Mesenchymal stem cell (in vitro differentiated cells and primary cell): ENCODE measurements around the gene FOLR1.
"Not testable (repeated sequence)": the region's sequence is repeated elsewhere in the genome, so short reads cannot be mapped to it uniquely, and the experiment has no call there.

ENCODE experiments used
- DNase-seq: peaks from one replicate; pipeline ENCODE4 v3.0.0-alpha.2; 2013
- H2AFZ ChIP-seq: one replicate; pipeline ENCODE4 v1.6.1; 2013; ENCODE audit warnings: low read depth, mild to moderate bottlenecking, control low read depth, inconsistent platforms, low read length, moderate library complexity
- H2AK5ac ChIP-seq: 2 replicates; pipeline ENCODE4 v1.6.1; 2013; ENCODE audit warnings: low read length, moderate library complexity, mild to moderate bottlenecking, inconsistent platforms; ENCODE audit not compliant: severe bottlenecking
- H2BK120ac ChIP-seq: one replicate; pipeline ENCODE4 v1.6.1; 2013; ENCODE audit warnings: low read depth, mild to moderate bottlenecking, inconsistent platforms, low read length, moderate library complexity
- H2BK12ac ChIP-seq, 2 experiments: one replicate each; pipeline ENCODE4 v1.6.1; 2013; ENCODE audit warnings: inconsistent platforms in 2 of 2, low read length in 2 of 2, mild to moderate bottlenecking in 2 of 2, moderate library complexity in 2 of 2, control low read depth in 1 of 2
- H2BK15ac ChIP-seq: one replicate; pipeline ENCODE4 v1.6.1; 2013; ENCODE audit warnings: mild to moderate bottlenecking, low read depth, inconsistent platforms; ENCODE audit not compliant: poor library complexity, severe bottlenecking
- H2BK5ac ChIP-seq: 2 replicates; pipeline ENCODE4 v1.6.1; 2013; ENCODE audit warnings: low read depth, mild to moderate bottlenecking, low read length, control low read depth, inconsistent platforms; ENCODE audit not compliant: poor library complexity, severe bottlenecking
- H3K14ac ChIP-seq, 2 experiments: one replicate each; pipeline ENCODE4 v1.6.1; 2013; ENCODE audit warnings: inconsistent platforms in 2 of 2, low read length in 2 of 2, control low read depth in 1 of 2, mild to moderate bottlenecking in 1 of 2, moderate library complexity in 1 of 2
- H3K18ac ChIP-seq, 2 experiments: one replicate each; pipeline ENCODE4 v1.6.1; 2013; ENCODE audit warnings: inconsistent platforms in 2 of 2, low read length in 2 of 2, control low read depth in 1 of 2, low read depth in 1 of 2, mild to moderate bottlenecking in 1 of 2
- H3K23ac ChIP-seq, 2 experiments: one replicate each; pipeline ENCODE4 v1.6.1; 2013; ENCODE audit warnings: inconsistent platforms in 2 of 2, low read length in 2 of 2, mild to moderate bottlenecking in 2 of 2, moderate library complexity in 2 of 2, control low read depth in 1 of 2
- H3K27ac ChIP-seq: 2 replicates; pipeline ENCODE4 v1.5.1; 2013; ENCODE audit warnings: mild to moderate bottlenecking, moderate library complexity, low read length, control low read depth, inconsistent platforms; ENCODE audit not compliant: poor library complexity, severe bottlenecking
- H3K27me3 ChIP-seq, 2 experiments: 2 replicates each; pipeline versions ENCODE4 v1.6.1 to v1.7.0; 2013; ENCODE audit warnings: low read length in 2 of 2, mild to moderate bottlenecking in 2 of 2, moderate library complexity in 2 of 2, control low read depth in 1 of 2, inconsistent platforms in 1 of 2; ENCODE audit not compliant: control insufficient read depth in 1 of 2, insufficient read depth in 1 of 2
- H3K36me3 ChIP-seq, 2 experiments: 2 replicates each; pipeline versions ENCODE4 v1.6.1 to v1.7.0; 2013; ENCODE audit warnings: low read length in 2 of 2, control low read depth in 1 of 2, inconsistent platforms in 1 of 2, low read depth in 1 of 2, mild to moderate bottlenecking in 1 of 2; ENCODE audit not compliant: insufficient read depth in 2 of 2, control insufficient read depth in 1 of 2
- H3K4ac ChIP-seq, 2 experiments: one replicate each; pipeline ENCODE4 v1.6.1; 2013; ENCODE audit warnings: inconsistent platforms in 2 of 2, low read length in 2 of 2, mild to moderate bottlenecking in 2 of 2, moderate library complexity in 2 of 2, control low read depth in 1 of 2, low read depth in 1 of 2
- H3K4me1 ChIP-seq: 2 replicates; pipeline ENCODE4 v1.6.1; 2013; ENCODE audit warnings: low read depth, low read length, control low read depth; ENCODE audit not compliant: control insufficient read depth, insufficient read depth
- H3K4me2 ChIP-seq: 2 replicates; pipeline ENCODE4 v1.6.1; 2013; ENCODE audit warnings: low read length, mild to moderate bottlenecking, inconsistent platforms; ENCODE audit not compliant: poor library complexity, severe bottlenecking
- H3K4me3 ChIP-seq, 2 experiments: 2 replicates each; pipeline versions ENCODE4 v1.5.1 to v1.7.0; 2013; ENCODE audit warnings: low read length in 2 of 2, mild to moderate bottlenecking in 2 of 2, control low read depth in 1 of 2, low read depth in 1 of 2; ENCODE audit not compliant: insufficient read depth in 1 of 2
- H3K79me1 ChIP-seq: replicated peaks from 2 replicates; pipeline ENCODE4 v1.6.1; 2013; ENCODE audit warnings: mild to moderate bottlenecking, control low read depth, low read length, inconsistent platforms; ENCODE audit not compliant: poor library complexity, severe bottlenecking
- H3K9ac ChIP-seq: 2 replicates; pipeline ENCODE4 v1.7.0; 2013; ENCODE audit warnings: mild to moderate bottlenecking, low read length, moderate library complexity
- H3K9me3 ChIP-seq: 2 replicates; pipeline ENCODE4 v1.7.0; 2013; ENCODE audit warnings: mild to moderate bottlenecking, low read length; ENCODE audit not compliant: control insufficient read depth
- H4K8ac ChIP-seq: one replicate; pipeline ENCODE4 v1.6.1; 2013; ENCODE audit warnings: inconsistent platforms, mild to moderate bottlenecking, low read length, moderate library complexity
- H4K91ac ChIP-seq: one replicate; pipeline ENCODE4 v1.6.1; 2013; ENCODE audit warnings: mild to moderate bottlenecking, low read length, inconsistent platforms
- WGBS: methylation state at CpG from one replicate; pipeline ENCODE4 v1.1.7; 2013; ENCODE audit warnings: mixed read lengths; 5-methylcytosine and 5-hydroxymethylcytosine counted together

FOLR1 gene

DNA sequence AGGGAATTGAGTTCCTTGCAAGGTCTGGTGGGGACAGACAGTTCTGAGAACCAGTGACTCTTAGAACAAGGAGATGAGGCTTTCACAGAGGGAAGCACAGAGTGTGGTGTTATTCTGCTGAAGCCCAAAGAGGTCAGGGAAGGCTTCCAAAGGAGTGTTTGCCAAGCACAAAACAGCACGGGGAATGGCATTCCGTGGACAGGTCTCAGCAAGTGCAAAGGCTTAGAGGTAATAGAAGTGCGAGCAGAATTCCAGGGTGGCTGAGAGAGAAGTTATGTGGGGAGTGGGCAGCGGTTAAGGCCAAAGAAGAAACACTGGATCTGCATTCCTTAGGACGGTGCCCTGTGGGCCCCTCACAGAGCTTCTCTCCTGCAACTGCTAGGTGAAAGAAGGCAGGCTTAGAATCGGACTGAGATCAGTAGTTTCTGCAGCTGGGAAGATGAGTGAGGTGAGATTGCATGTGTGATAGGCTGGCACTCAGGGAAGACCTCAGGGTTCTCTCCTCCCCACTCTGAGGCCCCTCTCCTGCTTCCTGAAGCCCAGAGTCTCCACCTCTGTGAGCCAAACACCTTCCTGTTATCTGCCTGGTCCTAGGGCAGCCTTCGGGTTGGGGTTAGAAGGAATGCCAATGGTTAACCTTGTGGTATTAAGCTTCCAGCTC, 10.9 kb upstream of the FOLR1 start:
- H3K36me3 ChIP-seq, H3K27ac ChIP-seq, H3K4me2 ChIP-seq, H2BK15ac ChIP-seq, H2AK5ac ChIP-seq, DNase-seq, H2BK12ac ChIP-seq, H3K9ac ChIP-seq, H3K4ac ChIP-seq, H3K9me3 ChIP-seq, H3K23ac ChIP-seq, H3K14ac ChIP-seq, H2AFZ ChIP-seq, H3K18ac ChIP-seq, H2BK120ac ChIP-seq, H4K91ac ChIP-seq, H3K79me1 ChIP-seq, H4K8ac ChIP-seq, H2BK5ac ChIP-seq, H3K4me1 ChIP-seq, H3K4me3 ChIP-seq: not testable (repeated sequence)
- peaks cover 14 to 18% of the 10 kb centered on the region in 2 experiments for H3K27me3 ChIP-seq
- 86% methylated on average over 6 of the region's 7 CpGs for WGBS

DNA sequence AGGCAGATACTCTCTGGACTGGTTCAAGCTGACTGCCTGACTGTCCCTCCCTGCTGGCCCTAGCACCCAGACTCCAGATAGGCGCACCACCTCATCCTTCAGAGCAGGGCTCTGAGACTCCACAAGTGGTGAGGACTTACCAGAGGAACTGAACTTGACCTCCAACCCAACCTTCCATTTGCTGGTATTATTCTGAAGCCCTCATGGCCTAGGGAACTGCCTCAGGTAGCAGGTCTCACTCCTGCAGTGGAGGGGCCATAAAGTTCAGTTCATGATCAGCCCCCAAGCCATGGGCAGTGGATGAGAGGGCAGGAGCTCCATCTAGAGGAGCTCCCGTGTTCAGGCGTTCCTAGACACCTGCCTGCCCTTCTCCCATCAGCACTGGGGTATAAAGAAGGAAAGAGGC, 10.4 kb upstream of the FOLR1 start:
- H3K9ac ChIP-seq, H4K8ac ChIP-seq, H2BK15ac ChIP-seq, H2AK5ac ChIP-seq, H2BK5ac ChIP-seq, H3K9me3 ChIP-seq, H2AFZ ChIP-seq, H3K27ac ChIP-seq, H3K4me3 ChIP-seq, H2BK120ac ChIP-seq, DNase-seq, H3K14ac ChIP-seq, H2BK12ac ChIP-seq, H3K4ac ChIP-seq, H3K36me3 ChIP-seq, H3K4me1 ChIP-seq, H3K4me2 ChIP-seq, H3K18ac ChIP-seq, H3K23ac ChIP-seq, H4K91ac ChIP-seq, H3K79me1 ChIP-seq: not testable (repeated sequence)
- H3K27me3 ChIP-seq = peaks cover 14 to 16% of the 10 kb centered on the region in 2 experiments
- 65% methylated on average over 3 of the region's 3 CpGs for WGBS

GRCh38 chr11:72188267-72188666, 3.7 kb upstream of the FOLR1 start:
- Histone ChIP-seq H2BK120ac (no peak overlapping the region), H3K27me3 (no peaks in the 10 kb centered on the region), H3K4me3 (no peak overlapping the region), H3K9me3 (no peaks in the 10 kb centered on the region), H4K8ac (no peak overlapping the region), H3K36me3 (no peaks in the 10 kb centered on the region), H3K14ac (no peak overlapping the region), H2AK5ac (no peak overlapping the region), H2BK12ac (no peak overlapping the region), H2BK15ac (no peak overlapping the region), H3K18ac (no peak overlapping the region), H3K23ac (no peak overlapping the region), H3K9ac (no peak overlapping the region), H3K4ac (no peak overlapping the region), H2BK5ac (no peak overlapping the region), H4K91ac (no peak overlapping the region), H3K79me1 (no peaks in the 10 kb centered on the region), H2AFZ (no peak overlapping the region), H3K4me1 (peaks cover 4% of the 10 kb centered on the region), H3K27ac (no peak overlapping the region), H3K4me2 (no peak overlapping the region)
- WGBS = no CpG with 5 or more reads among the region's 1 CpG
- DNase-seq = no peak

DNA sequence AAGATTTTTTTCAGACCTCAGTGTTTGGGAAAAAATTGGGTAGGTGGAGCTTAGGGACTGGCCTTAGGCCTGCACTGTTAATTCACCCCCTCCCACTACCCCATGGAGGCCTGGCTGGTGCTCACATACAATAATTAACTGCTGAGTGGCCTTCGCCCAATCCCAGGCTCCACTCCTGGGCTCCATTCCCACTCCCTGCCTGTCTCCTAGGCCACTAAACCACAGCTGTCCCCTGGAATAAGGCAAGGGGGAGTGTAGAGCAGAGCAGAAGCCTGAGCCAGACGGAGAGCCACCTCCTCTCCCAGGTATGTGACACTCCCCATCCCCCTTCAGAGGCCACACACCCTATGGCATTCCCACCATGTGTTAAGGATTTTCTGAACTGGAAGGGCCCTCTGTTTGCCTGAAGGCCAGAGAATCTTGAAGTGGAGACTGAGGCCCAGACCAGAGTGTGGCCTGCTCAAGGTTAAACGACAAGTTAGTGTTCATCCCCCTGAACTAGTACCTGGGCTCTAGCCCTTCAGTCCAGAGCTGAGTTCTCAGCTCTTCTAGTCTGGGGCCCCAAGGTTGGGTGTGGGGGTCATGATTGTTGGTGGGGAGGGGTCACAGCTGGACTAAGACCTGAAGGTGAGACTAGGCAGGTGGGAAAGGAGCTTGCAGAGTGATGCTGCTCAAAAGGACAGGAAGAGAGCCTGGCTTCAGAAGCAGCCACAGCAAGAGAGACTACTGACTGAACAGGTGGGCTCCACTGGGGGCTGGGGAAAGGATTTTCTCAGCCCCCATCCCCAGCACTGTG, 2.3 kb upstream of the FOLR1 start:
- Histone ChIP-seq H3K4me3 (no peak overlapping the region), H3K14ac (no peak overlapping the region), H3K79me1 (no peaks in the 10 kb centered on the region), H2AFZ (no peak overlapping the region), H4K91ac (no peak overlapping the region), H3K36me3 (no peaks in the 10 kb centered on the region), H2BK12ac (no peak overlapping the region), H3K9ac (no peak overlapping the region), H3K4me2 (no peak overlapping the region), H2BK15ac (no peak overlapping the region), H3K27ac (no peak overlapping the region), H3K4ac (no peak overlapping the region), H2AK5ac (no peak overlapping the region), H3K18ac (no peak overlapping the region), H2BK120ac (no peak overlapping the region), H3K4me1 (peaks cover 4% of the 10 kb centered on the region), H2BK5ac (no peak overlapping the region), H4K8ac (no peak overlapping the region), H3K9me3 (no peaks in the 10 kb centered on the region), H3K23ac (no peak overlapping the region), H3K27me3 (no peaks in the 10 kb centered on the region)
- WGBS = 77% methylated on average over 2 of the region's 3 CpGs
- DNase-seq = no peak
